Putamen (tissue), 1 donor: Measurements from ENCODE around the gene LARGE1.

Experiments
- DNase-seq: peaks from one replicate; pipeline ENCODE4 v3.0.0-alpha.2; 2016; ENCODE audit warnings: low spot score

LARGE1 gene

DNA sequence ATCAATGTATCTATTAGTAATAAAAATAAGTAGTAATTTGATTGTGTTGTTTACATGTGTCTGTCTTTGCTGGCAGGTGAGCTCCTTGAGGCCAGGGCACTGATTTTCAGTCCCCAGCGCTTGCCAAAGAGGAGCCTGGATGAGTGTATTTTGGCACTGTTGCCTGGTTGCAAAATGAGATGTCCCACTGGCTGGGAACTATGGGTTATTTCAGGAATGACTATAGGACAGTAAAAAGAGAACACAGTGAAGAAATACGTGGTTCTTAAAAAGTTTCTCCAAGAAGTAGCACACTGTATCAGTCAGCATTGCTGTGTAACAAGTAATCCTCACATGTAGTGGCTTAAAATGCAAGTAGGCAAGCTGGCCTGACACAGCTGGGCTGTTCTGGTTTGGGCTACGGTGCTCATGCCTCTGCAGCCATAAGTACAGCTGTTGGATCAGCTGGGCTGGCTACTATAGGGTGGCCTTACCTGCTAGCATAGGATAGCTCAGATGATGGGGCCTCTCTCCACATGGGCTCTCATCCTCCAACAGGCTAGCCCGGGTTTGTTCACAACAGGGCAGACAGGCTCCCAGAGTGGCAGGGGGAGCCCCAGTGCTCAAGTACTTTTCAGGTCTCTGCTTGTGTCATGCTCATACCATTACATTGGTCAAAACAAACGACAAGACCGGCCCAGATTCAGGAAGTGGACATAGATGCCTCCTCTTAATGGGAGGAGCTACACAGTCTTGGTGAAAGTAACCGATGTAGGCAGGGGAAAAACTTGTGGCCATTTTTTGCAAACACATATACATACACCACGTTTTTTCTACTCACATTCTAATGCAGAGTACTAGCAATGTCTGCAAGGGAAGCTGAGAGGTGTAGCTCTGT is 399.1 kb downstream of the LARGE1 start:
- DNase-seq, result no peak

DNA sequence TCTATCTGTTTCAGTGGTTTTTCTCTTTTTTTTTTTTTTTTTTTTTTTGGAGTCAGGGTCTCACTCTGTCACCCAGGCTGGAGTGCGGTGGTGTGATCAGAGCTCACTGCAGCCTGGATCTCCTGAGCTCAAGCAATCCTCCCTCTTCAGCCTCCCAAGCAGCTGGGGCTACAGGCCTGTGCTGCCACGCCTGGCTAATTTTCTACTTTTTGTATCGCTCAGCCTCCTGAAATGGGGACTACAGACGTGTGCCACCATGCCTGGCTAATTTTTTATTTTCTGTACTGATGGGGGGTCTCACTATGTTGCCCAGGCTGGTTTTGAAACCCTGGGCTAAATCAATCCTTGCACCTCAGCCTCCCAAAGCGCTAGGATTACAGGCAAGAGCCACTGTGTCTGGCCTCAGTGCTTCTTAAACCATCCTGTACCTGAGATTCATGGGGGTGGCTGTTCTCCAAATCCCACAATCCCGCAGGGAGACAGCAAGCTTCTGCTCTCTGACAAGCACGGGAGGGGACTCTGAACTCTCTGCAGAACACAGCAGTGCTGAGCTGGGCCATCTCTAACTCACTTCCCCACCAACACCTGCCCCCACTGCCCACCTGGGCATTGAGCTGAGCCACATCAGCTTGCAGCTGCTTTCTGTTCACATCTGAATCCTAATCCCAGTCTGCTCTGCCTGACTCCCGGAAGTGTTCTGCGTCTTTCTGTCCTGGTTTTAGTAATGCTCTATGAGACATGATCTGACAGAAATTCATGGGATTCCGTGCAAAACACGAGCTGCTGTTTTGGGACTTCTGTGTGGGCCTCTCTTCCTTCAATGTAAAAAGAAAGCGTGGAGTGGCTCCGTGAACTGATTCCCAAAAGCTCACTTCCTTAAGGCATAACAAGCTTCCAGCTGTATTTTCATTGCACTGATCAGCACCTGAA is 400.0 kb downstream of the LARGE1 start:
- DNase-seq, result peak; percentile 47

DNA sequence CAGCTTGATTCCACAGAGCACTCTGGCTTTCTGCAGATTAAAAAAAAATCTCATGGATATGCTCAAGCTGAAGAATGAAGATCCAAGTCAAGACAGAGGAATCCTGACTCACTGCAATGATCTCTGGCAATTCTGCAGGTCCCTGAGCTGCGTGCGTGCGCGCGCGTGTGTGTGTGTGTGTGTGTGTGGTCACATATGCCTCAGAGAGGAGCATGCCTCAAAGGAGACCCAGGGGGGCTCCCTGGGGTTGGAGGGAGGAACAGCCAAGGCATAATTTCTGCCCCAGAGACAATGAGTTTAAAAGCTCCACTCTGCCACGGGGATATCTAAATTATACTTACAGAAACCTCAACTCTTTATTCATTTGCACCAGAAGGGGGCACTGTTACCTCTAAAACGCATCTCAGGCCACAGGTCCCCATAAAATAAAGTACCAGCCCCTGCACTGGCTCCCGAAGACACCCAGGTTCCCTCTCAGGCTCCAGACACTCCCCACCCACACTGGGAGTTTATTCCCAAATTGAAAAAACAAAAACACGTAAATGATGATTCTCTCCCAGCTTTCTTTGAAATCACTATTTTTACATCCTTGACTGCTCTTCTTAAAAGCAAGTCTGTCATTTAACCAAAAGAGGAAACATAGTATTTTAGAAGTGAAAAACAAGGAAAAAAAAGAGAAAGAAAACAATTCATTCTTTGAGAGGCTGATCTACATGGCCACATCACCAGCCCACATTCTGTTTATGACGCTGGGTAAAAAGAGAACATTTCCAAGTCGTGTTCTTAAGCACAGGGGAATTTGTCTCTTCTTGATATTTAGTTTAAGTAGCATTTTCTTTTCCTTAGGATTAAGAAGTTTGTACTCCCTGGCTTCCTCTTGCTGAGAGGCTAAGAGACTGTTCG is 401.0 kb downstream of the LARGE1 start:
- peak; percentile 71 for DNase-seq

DNA sequence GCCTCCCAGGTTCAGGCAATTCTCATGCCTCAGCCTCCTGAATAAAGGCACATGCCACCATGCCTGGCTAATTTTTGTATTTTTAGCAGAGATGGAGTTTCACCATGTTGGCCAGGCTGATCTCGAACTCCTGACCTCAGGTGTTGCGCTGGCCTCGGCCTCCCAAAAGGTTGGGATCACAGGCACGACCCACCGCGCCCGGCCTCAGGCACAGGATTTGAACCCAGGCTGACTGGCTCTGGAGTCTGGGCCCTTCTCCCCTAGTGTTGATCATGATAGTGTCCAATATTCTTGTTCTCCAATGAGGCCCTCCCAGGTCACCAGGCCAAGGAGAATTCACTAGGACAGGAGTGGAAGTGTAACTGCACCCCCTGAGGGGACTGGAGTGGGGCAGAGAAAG is 401.9 kb downstream of the LARGE1 start:
- DNase-seq, result no peak

DNA sequence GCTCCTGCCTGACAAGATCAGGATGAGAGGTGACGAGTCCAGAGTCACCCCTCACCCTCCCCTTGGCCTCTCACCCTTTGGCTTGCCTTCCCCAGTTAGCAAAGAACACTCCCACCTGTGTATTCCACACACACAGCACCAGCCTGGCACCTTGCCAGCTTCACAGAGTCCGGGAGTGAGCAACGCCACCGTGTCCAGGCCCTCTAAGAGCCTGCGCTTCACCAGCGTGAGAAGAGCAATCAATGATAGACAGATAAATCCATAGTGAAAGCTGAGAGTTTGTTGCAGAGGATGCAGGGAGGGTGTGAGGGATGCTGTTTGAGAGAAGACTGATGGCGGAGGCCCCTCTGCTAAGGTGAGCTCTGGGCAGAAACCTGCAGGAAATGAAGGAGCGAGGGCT is 404.5 kb downstream of the LARGE1 start:
- DNase-seq, result no peak

DNA sequence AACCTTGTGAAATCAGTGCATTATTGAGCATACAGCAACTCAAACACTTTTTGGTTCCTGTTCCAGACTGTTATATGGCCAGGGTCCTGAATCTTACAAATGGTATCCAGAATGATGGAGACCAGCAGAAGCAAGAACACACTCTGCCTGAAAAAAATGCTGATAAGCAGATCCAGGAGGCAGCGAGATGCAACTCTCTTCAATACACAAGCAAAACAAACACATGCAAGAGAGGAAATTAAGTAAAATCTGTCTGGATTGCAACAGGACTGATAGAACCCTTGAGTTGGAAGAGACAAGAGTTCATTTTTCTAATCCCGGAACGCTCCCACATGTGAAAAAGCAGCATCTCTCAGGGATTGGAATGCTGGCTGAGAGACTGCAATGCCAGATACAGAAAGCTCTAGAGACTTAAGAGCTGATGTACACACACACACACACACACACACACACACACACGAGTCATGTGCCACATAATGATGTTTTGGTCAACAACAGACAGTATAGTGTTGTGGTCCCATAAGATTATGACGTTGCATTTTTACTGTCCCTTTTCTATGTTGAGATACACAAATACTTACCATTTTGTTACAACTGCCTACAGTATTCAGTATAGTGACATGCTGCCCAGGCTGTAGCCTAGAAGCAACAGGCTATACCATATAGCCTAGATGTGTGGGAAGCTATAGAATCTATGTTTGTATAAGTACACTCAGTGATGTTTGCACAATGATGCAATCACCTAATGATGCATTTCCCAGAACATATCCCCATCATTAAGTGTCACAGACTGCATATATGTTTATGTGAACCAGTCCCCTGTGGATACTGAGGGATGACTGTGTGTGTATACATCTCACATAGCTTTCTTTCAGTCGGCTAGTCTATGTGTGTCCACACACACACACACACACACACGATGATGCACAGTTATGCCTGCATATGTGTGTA is 406.6 kb downstream of the LARGE1 start:
- DNase-seq, result no peak

DNA sequence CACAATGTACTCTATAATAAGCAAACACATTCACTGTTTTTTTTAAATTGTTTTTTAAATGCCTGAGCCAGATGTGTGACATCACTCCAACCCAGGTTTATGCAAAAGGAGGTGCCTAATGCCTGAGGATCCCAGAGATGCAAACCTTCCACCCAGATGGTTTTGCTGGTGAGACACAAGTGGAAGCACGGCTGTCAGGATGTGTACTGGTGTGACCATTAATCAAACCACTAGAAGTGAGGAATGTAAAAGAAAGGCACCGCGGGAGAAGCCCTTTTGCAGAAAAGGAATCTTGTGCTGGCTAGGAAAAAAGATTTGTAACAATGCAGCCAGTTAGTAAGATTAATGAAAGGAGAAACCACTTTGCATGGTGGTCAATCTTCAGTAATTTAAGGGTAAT is 407.4 kb downstream of the LARGE1 start:
- DNase-seq, result no peak

DNA sequence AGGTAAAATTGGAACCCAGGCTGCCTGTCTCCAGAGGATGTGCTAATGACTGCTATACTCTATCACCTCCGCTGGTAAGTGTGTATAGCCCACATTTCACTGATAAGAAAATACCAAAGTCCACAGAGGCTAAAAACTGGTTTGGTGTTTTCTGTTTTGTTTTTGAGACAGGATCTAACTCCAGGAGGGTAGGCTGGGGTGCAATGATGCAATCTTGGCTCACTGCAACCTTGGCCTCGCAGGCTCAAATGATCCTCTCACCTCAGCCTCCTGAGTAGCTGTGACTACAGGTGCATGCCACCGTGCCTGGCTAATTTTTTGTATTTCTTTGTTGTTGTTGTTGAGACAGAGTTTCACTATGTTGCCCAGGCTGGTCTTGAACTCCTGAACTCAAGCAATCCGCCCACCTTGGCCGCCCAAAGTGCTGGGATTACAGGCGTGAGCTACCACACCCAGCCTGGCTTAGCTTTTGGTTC is 409.8 kb downstream of the LARGE1 start:
- no peak for DNase-seq

DNA sequence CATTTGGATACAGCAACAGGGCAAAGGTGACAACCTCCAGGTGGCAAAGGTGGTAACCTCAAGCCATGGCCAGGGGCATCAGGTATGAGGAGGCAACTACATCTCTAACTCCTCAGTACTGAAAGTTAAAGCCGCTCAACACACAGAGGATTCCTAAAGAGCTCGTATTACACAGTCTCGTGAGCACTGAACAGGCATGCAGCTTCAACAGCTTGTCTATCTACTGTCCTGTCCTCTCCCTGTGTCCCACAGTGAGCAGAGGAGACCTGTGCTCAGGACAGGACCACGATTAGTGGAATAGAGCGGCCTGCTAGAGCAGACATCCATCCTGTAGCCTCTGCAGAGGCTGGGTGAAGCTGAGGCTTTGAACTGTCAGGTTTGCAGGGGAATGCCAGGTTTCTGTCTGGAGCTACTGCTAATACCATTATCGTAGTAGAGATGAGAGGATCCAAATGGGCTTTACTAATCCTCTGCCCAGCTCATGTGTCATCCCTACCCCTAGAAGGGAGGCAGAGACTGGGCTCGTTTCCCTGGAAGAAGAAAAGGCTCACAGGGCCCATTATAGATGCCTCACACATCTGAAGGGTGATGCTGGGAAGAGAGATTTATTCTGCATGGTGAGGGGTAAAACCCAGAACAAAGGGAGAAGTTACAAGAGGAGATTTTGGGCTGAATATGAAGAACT is 415.2 kb downstream of the LARGE1 start:
- DNase-seq, result no peak

DNA sequence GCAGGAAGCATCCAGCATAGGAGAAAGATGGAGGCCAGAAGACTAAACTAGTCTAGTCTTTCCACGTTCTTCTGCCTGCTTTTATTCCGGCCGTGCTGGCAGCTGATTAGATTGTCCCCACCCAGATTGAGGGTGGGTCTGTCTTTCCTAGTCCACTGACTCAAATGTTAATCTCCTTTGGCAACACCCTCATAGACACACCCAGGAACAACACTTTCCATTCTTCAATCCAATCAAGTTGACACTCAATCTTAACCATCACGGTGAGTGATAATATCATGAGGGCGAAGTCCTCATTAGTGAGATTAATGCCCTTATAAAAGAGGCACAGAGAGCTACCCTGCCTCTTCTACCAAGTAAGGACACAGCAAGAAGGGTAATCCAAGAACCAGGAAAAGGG is 424.2 kb downstream of the LARGE1 start:
- DNase-seq, result no peak

DNA sequence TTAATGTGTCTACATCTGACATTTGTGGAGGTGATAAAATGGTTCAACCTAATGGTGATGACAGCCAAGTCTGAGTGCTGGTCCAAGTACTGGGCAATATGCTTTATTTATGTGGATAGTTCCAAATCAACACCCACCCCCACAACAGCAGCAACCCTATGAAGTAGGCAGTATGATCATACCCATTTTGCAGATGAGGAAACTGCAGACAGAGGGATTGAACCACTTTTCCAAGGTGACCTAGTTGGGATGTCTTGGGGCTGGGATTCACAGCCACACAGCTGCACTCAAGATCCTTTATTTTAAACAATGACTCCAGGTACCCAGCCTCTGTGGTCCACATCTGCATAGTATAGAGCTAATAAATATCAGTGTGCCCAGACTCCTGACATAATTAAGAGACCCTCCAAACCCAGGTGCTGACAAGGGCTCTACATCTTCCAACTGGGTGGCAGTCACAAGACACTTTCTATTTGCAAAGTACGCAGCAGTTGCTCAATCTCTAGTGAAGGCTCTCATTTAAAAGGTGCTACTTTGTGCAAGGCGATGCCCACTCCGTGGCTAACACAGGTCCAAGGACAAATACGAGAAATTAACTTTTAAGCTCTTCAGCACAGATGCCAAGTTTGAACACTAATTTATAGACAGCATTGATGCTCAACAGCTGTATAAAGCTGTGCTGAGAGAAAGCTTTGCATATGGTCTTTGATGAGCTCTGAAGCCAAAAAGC is 426.6 kb downstream of the LARGE1 start:
- DNase-seq, result no peak

DNA sequence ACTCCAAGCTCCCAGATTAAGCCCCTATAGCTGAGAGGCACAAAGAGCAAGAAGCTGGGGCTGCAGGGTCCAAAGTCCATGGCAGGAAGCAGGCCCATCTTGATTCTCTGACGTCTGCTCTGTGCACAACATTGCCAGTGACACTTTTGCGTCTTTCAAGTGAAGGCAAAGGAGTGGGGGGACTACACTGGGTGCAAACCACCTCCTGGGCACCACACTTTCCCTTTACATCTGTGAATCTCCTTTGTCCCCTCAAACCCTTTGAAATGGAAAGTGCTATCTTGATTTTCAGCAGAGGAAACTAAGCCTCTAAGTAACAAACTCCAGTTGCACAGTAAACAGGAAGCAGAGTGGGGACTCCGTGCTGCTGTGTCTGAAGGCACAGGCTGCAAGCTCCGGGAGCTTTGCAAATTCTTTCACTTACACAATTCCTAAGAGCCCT is 428.0 kb downstream of the LARGE1 start:
- no peak for DNase-seq

DNA sequence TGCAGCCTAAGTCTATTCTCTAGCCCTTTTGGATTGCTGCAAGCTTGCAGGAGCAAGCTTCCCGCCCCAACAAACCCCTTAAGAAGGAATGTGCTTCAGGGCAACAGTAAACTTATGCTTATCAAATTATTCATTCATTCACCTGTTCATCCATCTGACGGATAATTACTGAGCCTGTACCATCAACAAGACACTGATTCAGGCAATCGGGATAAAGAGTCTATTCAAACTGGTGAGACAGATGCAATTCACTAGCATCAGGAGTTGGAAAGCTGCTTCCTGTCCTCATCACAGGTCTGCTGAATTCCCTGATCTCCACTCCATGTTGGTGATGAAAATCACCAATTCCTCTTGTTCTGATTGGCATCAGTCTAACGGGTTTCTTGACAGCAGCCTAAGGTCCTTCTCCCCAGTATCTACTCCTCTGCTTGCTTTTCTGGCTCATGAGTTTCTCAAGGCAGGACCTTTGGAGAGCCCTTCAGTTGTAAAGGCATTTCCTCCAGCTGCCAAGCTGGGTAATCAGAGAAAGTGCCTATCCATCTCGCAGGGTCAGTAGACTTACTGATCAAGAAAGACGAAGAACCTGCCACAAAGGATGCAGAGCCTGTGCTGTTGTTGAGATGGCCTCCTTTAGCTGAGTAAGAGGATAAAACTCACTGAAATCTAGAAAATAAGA is 433.1 kb downstream of the LARGE1 start:
- DNase-seq, result no peak

DNA sequence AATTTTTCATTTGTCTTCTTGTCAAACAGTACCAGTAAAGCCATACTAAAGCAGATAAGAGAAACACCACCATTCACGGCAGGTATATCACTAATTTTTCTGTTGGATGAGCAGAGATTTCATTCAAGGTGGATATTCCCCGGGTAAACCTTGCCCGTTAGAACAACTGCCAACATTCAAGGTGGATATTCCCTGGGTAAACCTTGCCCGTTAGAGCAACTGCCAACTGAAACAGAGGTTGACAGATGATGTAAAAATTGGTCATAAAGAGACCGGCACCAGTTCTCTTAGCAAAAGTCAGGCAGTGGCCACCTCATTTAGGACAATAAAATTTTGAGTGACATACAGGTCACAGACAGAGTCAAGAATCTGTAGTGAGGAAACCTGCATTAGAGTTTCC is 438.7 kb downstream of the LARGE1 start:
- no peak for DNase-seq

DNA sequence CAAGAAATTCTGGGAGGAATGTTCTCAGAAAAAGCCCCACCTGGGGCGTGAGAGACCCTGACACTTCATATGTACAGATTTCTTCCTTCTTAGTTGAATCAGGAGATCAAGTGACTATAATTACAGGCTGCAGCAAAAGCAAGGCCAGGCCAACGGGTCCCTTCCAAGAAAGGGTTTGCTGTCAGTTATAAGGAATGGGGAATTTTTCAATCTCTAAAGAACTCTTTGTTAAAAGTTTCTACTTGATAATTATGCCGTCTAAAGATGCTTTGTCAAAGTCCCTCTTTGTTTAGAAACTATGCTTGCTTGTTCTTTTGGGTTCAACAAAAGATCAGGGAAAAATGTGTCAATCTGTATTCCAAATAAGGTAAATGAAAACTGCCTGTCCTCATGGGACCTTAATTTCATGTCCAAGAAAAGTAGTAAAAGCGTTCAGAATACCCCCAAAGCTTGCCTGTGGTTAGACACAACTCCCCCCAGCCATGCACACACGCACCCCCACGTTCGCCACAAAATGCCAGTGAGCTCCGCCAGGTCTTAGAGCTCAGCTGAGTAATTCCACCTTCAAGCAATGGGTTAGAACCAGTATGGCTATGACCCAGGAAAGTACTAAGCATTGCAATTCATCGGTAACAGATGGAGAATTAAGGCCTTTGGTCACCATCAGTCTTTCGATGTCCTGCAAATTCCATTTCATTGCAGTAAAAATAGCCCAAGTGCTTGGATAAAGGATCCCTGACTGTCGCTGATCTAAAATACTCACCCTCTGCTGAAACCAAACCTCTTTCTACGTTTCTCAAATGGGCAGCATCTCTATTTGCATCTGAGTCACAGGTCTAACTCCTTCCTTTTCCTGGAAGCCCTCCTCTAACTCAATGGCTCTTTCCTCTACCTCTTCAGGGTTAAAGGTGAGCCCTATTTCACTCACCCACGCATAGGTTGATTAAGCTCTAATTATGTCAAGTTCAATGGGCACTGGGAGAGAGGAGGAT is 442.9 kb downstream of the LARGE1 start:
- no peak for DNase-seq

DNA sequence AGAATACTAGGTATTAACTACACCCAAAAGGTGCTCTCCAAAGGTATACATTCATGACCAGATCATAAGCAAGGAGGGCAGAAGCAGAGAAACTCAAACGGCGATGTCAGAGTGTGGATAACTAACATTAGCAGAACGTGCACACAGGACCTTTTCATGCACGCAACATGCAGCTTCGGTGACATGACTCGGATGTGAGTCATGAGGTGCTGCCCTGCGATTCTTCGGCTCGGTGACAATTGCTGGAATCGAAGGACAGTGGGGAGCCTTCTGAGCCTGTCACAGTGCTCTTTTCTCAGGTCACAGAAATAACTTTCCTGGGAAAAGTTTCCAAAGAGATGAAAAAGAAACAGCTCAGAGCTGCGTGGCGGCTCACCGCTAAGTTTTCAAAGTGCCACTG is 443.6 kb downstream of the LARGE1 start:
- no peak for DNase-seq

DNA sequence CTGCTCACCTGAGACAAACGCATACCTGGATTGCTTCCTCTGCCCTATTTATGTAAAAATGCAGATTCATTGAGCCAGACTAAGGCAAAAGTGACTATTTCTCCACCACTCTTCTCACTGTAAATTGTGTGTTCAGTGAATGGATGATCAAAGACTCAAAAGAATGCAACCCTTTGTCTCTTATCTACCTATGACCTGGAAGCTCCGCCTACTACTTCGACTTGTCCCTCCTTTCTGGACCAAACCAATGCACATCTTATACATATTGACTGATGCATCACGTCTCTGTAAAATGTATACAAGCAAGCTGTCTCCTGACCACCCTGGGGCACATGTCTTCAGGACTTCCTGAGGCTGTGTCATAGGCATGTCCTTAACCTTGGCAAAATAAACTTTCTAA is 444.1 kb downstream of the LARGE1 start:
- DNase-seq, result no peak
